GM10266 (cell line): ENCODE results near the gene RUNX1.

Source experiments
- DNase-seq: peaks from one replicate; pipeline ENCODE4 v3.0.0; 2012; ENCODE audit errors: extremely low spot score
- TF ChIP-seq, protein P1 (sequence below): IDR thresholded peaks from 2 replicates; pipeline ENCODE4 v1.5.1; 2012; ENCODE audit warnings: mild to moderate bottlenecking, low read depth; ENCODE audit not compliant: control insufficient read depth, insufficient read depth; ENCODE audit errors: missing control alignments

Gene RUNX1

DNA sequence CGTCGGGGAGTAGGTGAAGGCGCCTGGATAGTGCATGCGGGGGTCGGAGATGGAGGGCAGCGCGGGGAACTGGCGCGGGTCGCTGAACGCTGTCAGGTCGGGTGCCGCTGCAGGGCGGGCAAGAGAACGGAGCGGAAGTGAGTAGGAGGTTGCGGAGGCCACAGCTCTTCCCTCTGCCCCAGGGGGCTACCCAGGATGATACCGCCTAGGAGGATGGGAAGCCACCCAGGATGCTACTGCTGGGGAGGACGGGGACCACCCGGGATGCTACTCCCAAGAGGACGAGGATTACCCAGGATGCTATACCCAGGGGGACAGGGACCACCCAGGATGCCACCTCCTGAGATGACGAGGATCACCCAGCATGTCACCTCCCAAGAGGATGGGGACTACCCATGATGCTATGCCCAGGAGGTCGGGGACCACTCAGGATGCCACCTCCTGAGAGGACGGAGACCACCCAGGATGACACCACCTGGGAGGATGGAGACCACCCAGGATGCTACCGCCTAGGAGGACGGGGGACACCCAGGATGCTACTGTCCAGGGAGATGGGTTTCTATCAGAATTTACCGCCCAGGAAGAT lies 256.5 kb downstream of the RUNX1 start:
- TF ChIP-seq, protein P1, sequence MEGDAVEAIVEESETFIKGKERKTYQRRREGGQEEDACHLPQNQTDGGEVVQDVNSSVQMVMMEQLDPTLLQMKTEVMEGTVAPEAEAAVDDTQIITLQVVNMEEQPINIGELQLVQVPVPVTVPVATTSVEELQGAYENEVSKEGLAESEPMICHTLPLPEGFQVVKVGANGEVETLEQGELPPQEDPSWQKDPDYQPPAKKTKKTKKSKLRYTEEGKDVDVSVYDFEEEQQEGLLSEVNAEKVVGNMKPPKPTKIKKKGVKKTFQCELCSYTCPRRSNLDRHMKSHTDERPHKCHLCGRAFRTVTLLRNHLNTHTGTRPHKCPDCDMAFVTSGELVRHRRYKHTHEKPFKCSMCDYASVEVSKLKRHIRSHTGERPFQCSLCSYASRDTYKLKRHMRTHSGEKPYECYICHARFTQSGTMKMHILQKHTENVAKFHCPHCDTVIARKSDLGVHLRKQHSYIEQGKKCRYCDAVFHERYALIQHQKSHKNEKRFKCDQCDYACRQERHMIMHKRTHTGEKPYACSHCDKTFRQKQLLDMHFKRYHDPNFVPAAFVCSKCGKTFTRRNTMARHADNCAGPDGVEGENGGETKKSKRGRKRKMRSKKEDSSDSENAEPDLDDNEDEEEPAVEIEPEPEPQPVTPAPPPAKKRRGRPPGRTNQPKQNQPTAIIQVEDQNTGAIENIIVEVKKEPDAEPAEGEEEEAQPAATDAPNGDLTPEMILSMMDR = no peak
- DNase-seq = no peak

DNA sequence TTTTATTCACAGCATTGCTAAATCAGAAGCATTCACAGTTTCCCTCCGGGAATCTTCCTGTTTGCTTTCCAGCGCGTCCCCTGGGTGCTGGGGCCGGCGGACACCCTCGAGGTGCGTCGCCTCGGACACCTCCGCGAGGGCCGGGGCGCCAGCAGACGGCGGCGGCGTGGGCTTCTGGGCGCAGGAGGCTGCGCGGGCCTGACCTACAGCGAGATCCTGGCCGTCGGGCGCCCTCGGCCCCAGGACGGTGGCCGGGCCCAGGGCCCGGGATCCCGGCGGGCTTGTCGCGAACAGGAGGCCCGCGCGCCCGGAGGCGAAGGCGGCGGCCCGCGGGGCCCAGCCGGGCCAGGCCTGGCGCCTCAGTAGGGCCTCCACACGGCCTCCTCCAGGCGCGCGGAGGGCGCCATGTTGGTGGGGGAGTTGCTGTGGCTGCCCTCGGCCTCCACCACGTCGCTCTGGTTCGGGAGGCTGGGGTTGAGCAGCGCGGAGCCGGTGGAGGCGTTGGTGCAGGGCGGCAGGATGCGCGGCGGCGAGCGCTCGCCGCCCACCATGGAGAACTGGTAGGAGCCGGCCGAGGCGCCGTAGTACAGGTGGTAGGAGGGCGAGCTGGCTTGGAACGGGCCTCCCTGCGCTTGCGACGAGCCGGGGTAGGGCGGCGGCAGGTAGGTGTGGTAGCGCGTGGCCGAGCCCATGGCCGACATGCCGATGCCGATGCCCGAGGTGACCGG lies 257.2 kb downstream of the RUNX1 start:
- TF ChIP-seq, protein P1 = no peak
- DNase-seq = no peak

DNA sequence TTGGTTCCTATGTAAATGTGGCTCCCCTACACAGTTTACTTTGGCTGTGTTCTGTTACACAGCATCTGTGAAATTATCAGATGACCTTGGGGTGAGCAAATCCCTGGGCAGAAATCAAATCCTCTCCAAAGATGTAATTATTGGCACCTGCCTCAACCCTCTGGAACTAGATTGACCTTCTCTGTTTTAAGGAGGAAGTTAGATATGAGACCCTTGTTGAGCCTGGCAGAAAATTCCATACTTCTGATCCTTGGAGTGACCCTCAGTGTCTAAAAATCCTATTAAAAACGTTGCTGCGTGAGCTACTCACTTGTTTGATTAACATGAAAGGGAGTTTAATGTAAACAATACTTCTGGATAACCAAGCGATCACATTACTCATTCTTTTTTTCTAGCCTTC lies 258.3 kb downstream of the RUNX1 start:
- TF ChIP-seq, protein P1 = no peak
- no peak for DNase-seq

DNA sequence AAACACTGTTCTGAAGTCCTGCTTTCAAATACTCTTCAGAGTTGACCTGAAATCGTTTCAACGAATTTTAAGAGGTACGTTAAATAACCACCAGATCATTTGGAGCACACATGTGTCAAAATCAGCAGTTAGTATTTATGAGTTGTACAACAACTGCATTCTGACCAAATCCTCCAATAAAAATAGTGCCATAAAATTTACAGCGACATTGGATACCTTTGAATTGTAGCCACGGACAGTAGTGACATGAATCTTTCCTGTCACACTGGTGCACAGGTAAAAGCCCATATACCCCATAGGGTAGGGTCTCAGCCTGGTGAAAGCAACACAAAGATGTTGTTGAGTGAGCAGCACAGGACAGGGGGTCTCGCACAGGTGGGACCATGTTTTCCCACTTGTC lies 258.8 kb downstream of the RUNX1 start:
- DNase-seq = no peak
- TF ChIP-seq, protein P1 = no peak

DNA sequence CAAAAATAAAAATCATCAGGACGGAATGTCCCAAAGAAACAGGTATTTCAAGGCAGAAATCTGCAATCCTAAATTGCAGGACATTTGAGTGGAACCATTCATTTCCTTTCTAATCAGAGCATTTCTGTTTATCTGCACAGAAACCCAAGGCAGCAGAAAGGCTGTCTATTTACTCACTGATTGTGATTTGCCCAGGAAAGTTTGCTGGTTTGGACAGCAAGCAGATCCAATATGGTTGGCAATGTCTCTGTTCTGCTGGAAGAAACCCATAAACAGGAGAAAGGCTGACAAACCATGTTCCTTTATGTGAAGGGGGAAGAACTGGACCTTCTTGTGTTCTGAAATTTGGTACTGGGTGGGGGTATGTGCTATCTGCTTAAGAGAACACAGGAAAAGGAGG lies 260.2 kb downstream of the RUNX1 start:
- no peak for DNase-seq
- TF ChIP-seq, protein P1 = no peak

DNA sequence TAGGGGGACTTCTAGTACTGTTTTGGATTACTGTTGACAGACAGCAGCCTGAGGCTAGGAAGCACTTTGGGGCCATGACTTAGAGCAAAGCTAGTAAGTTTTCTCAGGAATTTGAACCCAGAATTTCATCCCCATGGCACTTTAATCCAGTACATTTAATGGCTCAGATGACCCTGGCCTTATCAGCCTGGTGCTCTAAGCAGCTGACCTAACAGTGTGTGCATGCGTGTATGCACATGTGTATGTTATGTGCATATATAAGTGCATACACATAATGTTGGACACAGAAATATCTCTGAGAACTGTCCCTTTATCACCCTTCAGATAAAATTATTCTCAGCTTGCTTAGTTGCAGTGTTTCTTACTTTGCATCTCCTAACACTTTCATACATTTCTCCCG lies 265.3 kb downstream of the RUNX1 start:
- TF ChIP-seq, protein P1 = no peak
- no peak for DNase-seq
